NCI-H1694 treated with DMSO at 0.1 percent for 48 hours (cell line): ENCODE results near the gene PDE6B.
"Not testable (repeated sequence)": the region's sequence is repeated elsewhere in the genome, so short reads cannot be mapped to it uniquely, and the experiment has no call there.

Source experiments
- DNase-seq: peaks from one replicate; lab custom pipeline; 2025; lab: John Stamatoyannopoulos, UW

The PDE6B gene

GRCh38 chr4:622071-622995 is 3.0 kb upstream of the PDE6B start:
- DNase-seq = no peak

- no peak for DNase-seq
Measured at GRCh38 chr4:622996-623913, 2.1 kb upstream of the PDE6B start.

- DNase-seq = no peak
Measured at GRCh38 chr4:623914-624566, 1.3 kb upstream of the PDE6B start.

GRCh38 chr4:625631-626161 is 323 bp downstream of the PDE6B start:
- no peak for DNase-seq

GRCh38 chr4:626201-627091 is 1.1 kb downstream of the PDE6B start:
- DNase-seq = no peak

GRCh38 chr4:627347-628125 is 2.2 kb downstream of the PDE6B start:
- no peak for DNase-seq

- DNase-seq = no peak
Measured at GRCh38 chr4:628311-628741, 3.0 kb downstream of the PDE6B start.

GRCh38 chr4:628821-629635 is 3.7 kb downstream of the PDE6B start:
- DNase-seq = no peak

- no peak for DNase-seq
Measured at GRCh38 chr4:629636-629914, 4.2 kb downstream of the PDE6B start.

- no peak for DNase-seq
Measured at GRCh38 chr4:629915-630641, 4.7 kb downstream of the PDE6B start.

GRCh38 chr4:630656-631055 is 5.3 kb downstream of the PDE6B start:
- DNase-seq = no peak

GRCh38 chr4:632196-632790 is 6.9 kb downstream of the PDE6B start:
- no peak for DNase-seq

- no peak for DNase-seq
Measured at GRCh38 chr4:632926-633325, 7.6 kb downstream of the PDE6B start.

- DNase-seq = no peak
Measured at GRCh38 chr4:633406-633805, 8.0 kb downstream of the PDE6B start.

GRCh38 chr4:633976-634598 is 8.7 kb downstream of the PDE6B start:
- no peak for DNase-seq

- DNase-seq = no peak
Measured at GRCh38 chr4:634599-634985, 9.2 kb downstream of the PDE6B start.

- not testable (repeated sequence) for DNase-seq
Measured at GRCh38 chr4:635066-635835, 9.9 kb downstream of the PDE6B start.
